ENCODE results near the gene SLC6A13.

GRCh38 chr12:263574-263973 is 938 bp upstream of the SLC6A13 start:
- TF ChIP-seq EP300 (conservative IDR thresholded peaks at IDR 0.05; ENCODE audit: poor library complexity, severe bottlenecking) (no peak), CTCF (IDR thresholded peaks at IDR 0.05; ENCODE audit: poor library complexity, severe bottlenecking) (no peak), TAF1 (IDR thresholded peaks at IDR 0.05; ENCODE audit: low read depth) (no peak), EZH2 (IDR thresholded peaks at IDR 0.05; ENCODE audit: borderline replicate concordance, insufficient read depth, low read length, poor library complexity, severe bottlenecking) (no peak), POLR2AphosphoS5 (IDR thresholded peaks at IDR 0.05) (no peak), MXI1 (conservative IDR thresholded peaks at IDR 0.05; ENCODE audit: poor library complexity, severe bottlenecking) (no peak), RAD21 (conservative IDR thresholded peaks at IDR 0.05) (no peak), SMC3 (conservative IDR thresholded peaks at IDR 0.05; ENCODE audit: poor library complexity) (no peak)

All from neural cell (in vitro differentiated cells).